ENCODE data around the gene SLC2A8. TPM values are rescaled to one million over a fixed set of nuclear protein-coding genes. Genes with fewer than 3 reads are reported as not detected.

SLC2A8 gene
- total and polyA plus RNA-seq, 2 donors (not counting 1 experiment from before 2014, with no cell fraction given): 8.3 to 14.2 TPM

DNA sequence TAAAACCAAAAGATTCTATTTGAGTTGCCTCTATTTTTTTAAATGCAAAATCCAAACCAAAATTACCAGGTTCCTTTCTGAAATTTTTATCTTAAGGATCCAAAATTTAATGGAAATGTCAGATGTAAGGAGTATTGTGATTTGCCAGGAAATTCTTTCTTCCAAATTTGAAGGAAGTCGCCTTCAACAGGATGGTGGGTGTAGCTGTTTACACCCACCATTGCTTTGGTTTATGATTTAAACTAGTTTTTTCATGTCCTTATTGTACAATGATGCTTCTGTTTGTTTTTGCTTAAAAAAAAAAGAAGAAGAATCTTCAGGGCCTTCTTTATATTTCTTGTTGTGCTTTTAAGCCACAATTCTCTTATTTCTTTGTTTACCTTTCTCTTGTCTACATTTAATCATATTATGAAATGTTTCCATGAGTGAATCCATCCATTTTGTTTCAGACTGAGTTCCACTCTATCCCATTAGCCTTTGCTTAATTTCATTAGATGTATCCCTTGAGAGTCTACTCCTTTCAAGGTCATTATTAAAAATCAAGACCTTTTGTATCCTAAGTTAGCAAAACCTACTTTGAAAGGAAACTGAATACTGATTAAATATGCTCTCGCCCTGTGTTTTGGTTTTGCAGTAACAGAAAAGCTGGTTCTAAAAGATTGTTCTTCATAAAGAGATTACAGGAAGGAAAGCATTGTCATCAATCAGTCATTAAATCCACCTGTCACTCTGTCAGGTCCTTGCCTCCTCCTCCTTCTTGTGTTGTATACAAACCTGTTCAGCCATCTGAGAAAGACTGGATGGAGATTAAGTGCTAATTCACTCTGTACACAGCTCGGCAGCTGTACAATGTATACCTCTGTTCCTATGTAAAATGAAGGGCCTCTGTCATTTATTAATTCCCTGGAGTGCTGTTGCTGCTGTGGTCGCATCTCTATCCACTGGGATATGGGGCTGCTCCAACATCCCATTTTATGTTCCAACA, 45.5 kb upstream of the SLC2A8 start:
- Histone ChIP-seq H3K9me3 (ENCODE audit: control extremely low read depth in 1 of 3, control insufficient read depth in 2 of 3, insufficient read depth in 1 of 3, low read length in 2 of 3) (no peaks in the 10 kb centered on the region), H3K27ac (ENCODE audit: low read length in 2 of 2) (no peak overlapping the region), H3K4me3 (ENCODE audit: control extremely low read depth in 1 of 5, extremely low read depth in 1 of 5, insufficient read depth in 1 of 5, low read depth in 2 of 5, low read length in 4 of 5) (no peak overlapping the region), H2AFZ (ENCODE audit: insufficient read depth, low read depth, low read length, poor library complexity, severe bottlenecking) (no peak overlapping the region), H3K27me3 (replicated peaks in 1 of 4; ENCODE audit: control extremely low read depth in 1 of 4, control insufficient read depth in 3 of 4, insufficient read depth in 4 of 4, low read length in 3 of 4) (peaks cover 0 to 5% (median 0%) of the 10 kb centered on the region in 4 experiments), H3K4me2 (replicated peaks; ENCODE audit: low read depth, low read length, poor library complexity, severe bottlenecking) (no peak overlapping the region), H3K79me2 (ENCODE audit: control insufficient read depth, insufficient read depth, low read length) (no peaks in the 10 kb centered on the region), H3K4me1 (ENCODE audit: control insufficient read depth in 2 of 2, insufficient read depth in 2 of 2, low read length in 2 of 2) (no peaks in the 10 kb centered on the region), H3K9ac (ENCODE audit: low read length) (no peak overlapping the region), H3K36me3 (replicated peaks in 1 of 2; ENCODE audit: control extremely low read depth in 1 of 2, control insufficient read depth in 1 of 2, extremely low read depth in 1 of 2, insufficient read depth in 2 of 2, low read length in 1 of 2) (no peaks in the 10 kb centered on the region), H4K20me1 (ENCODE audit: control insufficient read depth, insufficient read depth, low read length, poor library complexity, severe bottlenecking) (no peaks in the 10 kb centered on the region)
- ChIA-PET CTCF (no interaction called here), POLR2A (no interaction called here)
- intact Hi-C loops (cut with micrococcal nuclease): no loop called here
- WGBS (ENCODE audit: insufficient coverage): 92% methylated on average over 2 of the region's 4 CpGs
- Mint-ChIP-seq H3K27me3 (no peaks in the 10 kb centered on the region), H3K27ac (no peak overlapping the region), H3K9me3 (ENCODE audit: insufficient read depth) (no peaks in the 10 kb centered on the region), H3K4me1 (no peaks in the 10 kb centered on the region), H3K4me3 (no peak overlapping the region)
- DNase-seq (no peak), ATAC-seq (ENCODE audit: low read depth) (no peak)
- TF ChIP-seq, protein P1, sequence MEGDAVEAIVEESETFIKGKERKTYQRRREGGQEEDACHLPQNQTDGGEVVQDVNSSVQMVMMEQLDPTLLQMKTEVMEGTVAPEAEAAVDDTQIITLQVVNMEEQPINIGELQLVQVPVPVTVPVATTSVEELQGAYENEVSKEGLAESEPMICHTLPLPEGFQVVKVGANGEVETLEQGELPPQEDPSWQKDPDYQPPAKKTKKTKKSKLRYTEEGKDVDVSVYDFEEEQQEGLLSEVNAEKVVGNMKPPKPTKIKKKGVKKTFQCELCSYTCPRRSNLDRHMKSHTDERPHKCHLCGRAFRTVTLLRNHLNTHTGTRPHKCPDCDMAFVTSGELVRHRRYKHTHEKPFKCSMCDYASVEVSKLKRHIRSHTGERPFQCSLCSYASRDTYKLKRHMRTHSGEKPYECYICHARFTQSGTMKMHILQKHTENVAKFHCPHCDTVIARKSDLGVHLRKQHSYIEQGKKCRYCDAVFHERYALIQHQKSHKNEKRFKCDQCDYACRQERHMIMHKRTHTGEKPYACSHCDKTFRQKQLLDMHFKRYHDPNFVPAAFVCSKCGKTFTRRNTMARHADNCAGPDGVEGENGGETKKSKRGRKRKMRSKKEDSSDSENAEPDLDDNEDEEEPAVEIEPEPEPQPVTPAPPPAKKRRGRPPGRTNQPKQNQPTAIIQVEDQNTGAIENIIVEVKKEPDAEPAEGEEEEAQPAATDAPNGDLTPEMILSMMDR (IDR thresholded peaks at IDR 0.05): no peak
- no peak for TF ChIP-seq EZH2 (IDR thresholded peaks at IDR 0.05; ENCODE audit: borderline replicate concordance, insufficient read depth, low read depth, low read length, poor library complexity, severe bottlenecking)

DNA sequence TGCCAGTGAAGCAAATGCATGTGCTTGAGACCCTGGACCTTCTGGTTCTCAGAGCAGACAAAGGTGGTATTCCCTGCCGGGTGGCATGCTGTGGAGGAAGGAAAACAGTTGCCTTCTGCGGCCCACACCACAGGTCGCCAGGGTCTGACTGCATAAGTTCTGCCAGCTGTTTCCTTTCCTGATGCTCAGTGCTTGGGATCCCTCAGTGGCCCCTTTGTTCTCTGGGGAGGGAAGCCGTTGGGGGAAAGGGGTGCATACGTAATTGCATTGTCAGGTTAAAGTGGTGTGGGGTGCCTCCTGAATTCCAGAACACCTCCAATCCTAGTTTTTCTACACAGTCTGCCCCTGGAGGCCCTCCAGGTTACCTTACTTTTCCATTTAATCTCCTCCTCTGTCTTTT, 43.1 kb upstream of the SLC2A8 start:
- no peaks in the 10 kb centered on the region for H3K4me1 Mint-ChIP-seq
- no peak overlapping the region for H3K27ac ChIP-seq (ENCODE audit: low read length in 2 of 2)
- DNase-seq (no peak), ATAC-seq (ENCODE audit: low read depth) (no peak)
- no peaks in the 10 kb centered on the region for H3K9me3 Mint-ChIP-seq (ENCODE audit: insufficient read depth)
- no peak overlapping the region for H3K27ac Mint-ChIP-seq
- H3K9ac ChIP-seq (ENCODE audit: low read length): no peak overlapping the region
- 0% methylated on average over 3 of the region's 5 CpGs for WGBS (ENCODE audit: insufficient coverage)
- H3K4me3 ChIP-seq (ENCODE audit: control extremely low read depth in 1 of 5, extremely low read depth in 1 of 5, insufficient read depth in 1 of 5, low read depth in 2 of 5, low read length in 4 of 5): no peak overlapping the region
- no peaks in the 10 kb centered on the region for H3K36me3 ChIP-seq (replicated peaks in 1 of 2; ENCODE audit: control extremely low read depth in 1 of 2, control insufficient read depth in 1 of 2, extremely low read depth in 1 of 2, insufficient read depth in 2 of 2, low read length in 1 of 2)
- no peaks in the 10 kb centered on the region for H3K79me2 ChIP-seq (ENCODE audit: control insufficient read depth, insufficient read depth, low read length)
- ChIA-PET POLR2A (no interaction called here), CTCF (no interaction called here)
- no peak overlapping the region for H3K4me3 Mint-ChIP-seq
- no peak overlapping the region for H2AFZ ChIP-seq (ENCODE audit: insufficient read depth, low read depth, low read length, poor library complexity, severe bottlenecking)
- H3K27me3 Mint-ChIP-seq: no peaks in the 10 kb centered on the region
- H3K27me3 ChIP-seq (replicated peaks in 1 of 4; ENCODE audit: control extremely low read depth in 1 of 4, control insufficient read depth in 3 of 4, insufficient read depth in 4 of 4, low read length in 3 of 4): peaks cover 0 to 5% (median 0%) of the 10 kb centered on the region in 4 experiments
- no peaks in the 10 kb centered on the region for H4K20me1 ChIP-seq (ENCODE audit: control insufficient read depth, insufficient read depth, low read length, poor library complexity, severe bottlenecking)
- intact Hi-C loops (cut with micrococcal nuclease): no loop called here
- TF ChIP-seq, protein P1 (IDR thresholded peaks at IDR 0.05): no peak
- TF ChIP-seq EZH2 (IDR thresholded peaks at IDR 0.05; ENCODE audit: borderline replicate concordance, insufficient read depth, low read depth, low read length, poor library complexity, severe bottlenecking): no peak
- H3K4me1 ChIP-seq (ENCODE audit: control insufficient read depth in 2 of 2, insufficient read depth in 2 of 2, low read length in 2 of 2): no peaks in the 10 kb centered on the region
- H3K4me2 ChIP-seq (replicated peaks; ENCODE audit: low read depth, low read length, poor library complexity, severe bottlenecking): no peak overlapping the region
- no peaks in the 10 kb centered on the region for H3K9me3 ChIP-seq (ENCODE audit: control extremely low read depth in 1 of 3, control insufficient read depth in 2 of 3, insufficient read depth in 1 of 3, low read length in 2 of 3)
